Measurements from ENCODE around the gene CETN3. TPM values are rescaled to one million over a fixed set of nuclear protein-coding genes. Genes with fewer than 3 reads are reported as not detected.

CETN3 gene
- total and polyA plus RNA-seq, 9 donors: 26.3 to 37.6 (median 32.0) TPM

- H3K27me3 ChIP-seq (ENCODE audit: control insufficient read depth, insufficient read depth, low read length): no peaks in the 10 kb centered on the region
- no peak overlapping the region for H3K27ac ChIP-seq (ENCODE audit: low read length)
- no peak for DNase-seq
- WGBS (ENCODE audit: insufficient coverage): no CpG with 5 or more reads among the region's 6 CpGs
- no peaks in the 10 kb centered on the region for H3K9me3 ChIP-seq (replicated peaks; ENCODE audit: control insufficient read depth, low read depth, low read length)
- no peak overlapping the region for H3K4me3 ChIP-seq (ENCODE audit: low read length)
- H3K36me3 ChIP-seq (ENCODE audit: control insufficient read depth, insufficient read depth, low read length): no peaks in the 10 kb centered on the region
- H3K4me1 ChIP-seq (ENCODE audit: control insufficient read depth, insufficient read depth, low read length): no peaks in the 10 kb centered on the region
These were observed 67.0 kb downstream of the CETN3 start for GRCh38 chr5:90342576-90342975.

Other genes starting within 250 kb of the CETN3 start
- gene MBLAC2, start 65.0 kb upstream of the CETN3 start, total RNA-seq: 3.1 TPM
- 1 to 10 TPM; 4.4 to 6.4 (median 5.0) TPM for gene MBLAC2, start 65.0 kb upstream of the CETN3 start, polyA plus RNA-seq (ENCODE audit: insufficient read depth in 1 of 8, insufficient read length in 8 of 8, low replicate concordance in 1 of 8)
- 1.3 TPM for gene POLR3G, start 65.1 kb upstream of the CETN3 start, total RNA-seq
- gene POLR3G, start 65.1 kb upstream of the CETN3 start, polyA plus RNA-seq (ENCODE audit: insufficient read depth in 1 of 8, insufficient read length in 8 of 8, low replicate concordance in 1 of 8): 1 to 10 TPM; 1.1 to 3.2 (median 1.6) TPM
- 10.9 TPM for gene LYSMD3, start 119.8 kb upstream of the CETN3 start, total RNA-seq
- 10 to 100 TPM; 12.0 to 21.7 (median 16.4) TPM for gene LYSMD3, start 119.8 kb upstream of the CETN3 start, polyA plus RNA-seq (ENCODE audit: insufficient read depth in 1 of 8, insufficient read length in 8 of 8, low replicate concordance in 1 of 8)
- gene ADGRV1, start 149.0 kb upstream of the CETN3 start, total RNA-seq: 0.80 TPM
- 1 to 10 TPM in 4 of 8 donors, under 1 TPM in 4; 0.49 to 2.5 (median 1.0) TPM for gene ADGRV1, start 149.0 kb upstream of the CETN3 start, polyA plus RNA-seq (ENCODE audit: insufficient read depth in 1 of 8, insufficient read length in 8 of 8, low replicate concordance in 1 of 8)